Endothelial cell of umbilical vein (primary cell): ENCODE measurements around the gene KRTAP10-12. TPM values are rescaled to one million over a fixed set of nuclear protein-coding genes. Genes with fewer than 3 reads are reported as not detected.

Experiments used
- BruUV-seq: library from RNA; stranded (reverse); fragments of 400-500 nt; replicated peaks from 2 replicates; lab custom pipeline; 2021; lab: Mats Ljungman, UMichigan
- CTCF ChIA-PET: fragments of 300-600, 350-600 bp; sonication (Branson Sonifier 250); formaldehyde crosslinking; loops from one replicate; lab custom pipeline; 2021; ENCODE audit warnings: antibody characterized with exemption, inconsistent platforms; lab: Charles Lee
- POLR2A ChIA-PET: fragments of 300-600, 350-600 bp; sonication (Branson Sonifier 250); formaldehyde crosslinking; loops from one replicate; lab custom pipeline; 2021; ENCODE audit warnings: antibody characterized with exemption, inconsistent platforms; lab: Charles Lee
- DNase-seq: peaks from one replicate; pipeline ENCODE4 v3.0.0-alpha.2; 2011; ENCODE audit warnings: low read depth, low spot score
- FAIRE-seq: peaks from 2 replicates; lab custom pipeline; 2011; peaks lifted over from hg19 to GRCh38; lab: Jason Lieb, UNC
- H2AFZ ChIP-seq: 2 replicates; pipeline ENCODE4 v1.6.0; 2012; ENCODE audit warnings: low read depth, low read length, control low read depth, inconsistent platforms
- H3K27ac ChIP-seq: 2 replicates; pipeline ENCODE4 v1.5.1; 2011; ENCODE audit warnings: low read depth, mild to moderate bottlenecking, control low read depth, low read length, moderate library complexity; ENCODE audit not compliant: insufficient read depth
- H3K27me3 ChIP-seq, 2 experiments: 2 replicates each; pipeline versions ENCODE4 v1.6.0 to v1.6.1; 2011; ENCODE audit warnings: low read length in 2 of 2, mixed read lengths in 1 of 2; ENCODE audit not compliant: control insufficient read depth in 2 of 2, insufficient read depth in 2 of 2
- H3K36me3 ChIP-seq, 2 experiments: 2 replicates in 1 of 2; 3 replicates in 1 of 2; pipeline ENCODE4 v1.5.1; 2011; ENCODE audit warnings: low read length in 2 of 2, mild to moderate bottlenecking in 1 of 2, moderate library complexity in 1 of 2; ENCODE audit not compliant: control insufficient read depth in 2 of 2, insufficient read depth in 2 of 2; ENCODE audit errors: extremely low read depth in 1 of 2
- H3K4me1 ChIP-seq: 3 replicates; pipeline ENCODE4 v1.5.1; 2011; ENCODE audit warnings: mild to moderate bottlenecking, low read length; ENCODE audit not compliant: control insufficient read depth, insufficient read depth; ENCODE audit errors: extremely low read depth
- H3K4me2 ChIP-seq: 2 replicates; pipeline ENCODE4 v1.6.1; 2011; ENCODE audit warnings: low read length, control low read depth, mixed read lengths; ENCODE audit not compliant: insufficient read depth
- H3K4me3 ChIP-seq, 3 experiments: fragments of 200-600 bp in 1 of 3; sonication (generic), shearing (Covaris generic) in 1 of 3; replicated peaks in 1 of 3; 2 replicates each; pipeline ENCODE4 v1.5.1; 2011 to 2016; ENCODE audit warnings: control low read depth in 3 of 3, low read length in 3 of 3, mild to moderate bottlenecking in 2 of 3, inconsistent platforms in 1 of 3, low read depth in 1 of 3, moderate library complexity in 1 of 3; ENCODE audit not compliant: insufficient read depth in 1 of 3
- H3K79me2 ChIP-seq: 2 replicates; pipeline ENCODE4 v1.6.0; 2012; ENCODE audit warnings: low read length, inconsistent platforms; ENCODE audit not compliant: control insufficient read depth, insufficient read depth
- H3K9ac ChIP-seq: replicated peaks from 2 replicates; pipeline ENCODE3; 2011; ENCODE audit warnings: low read length, control low read depth; ENCODE audit not compliant: insufficient read depth; ENCODE audit errors: extremely low read depth
- H3K9me1 ChIP-seq: replicated peaks from 3 replicates; pipeline ENCODE4 v1.6.0; 2011; ENCODE audit warnings: mild to moderate bottlenecking, low read length; ENCODE audit not compliant: control insufficient read depth, insufficient read depth; ENCODE audit errors: extremely low read depth
- H3K9me3 ChIP-seq: replicated peaks from 2 replicates; pipeline ENCODE4 v1.5.1; 2012; ENCODE audit warnings: low read length, inconsistent platforms; ENCODE audit not compliant: control insufficient read depth, insufficient read depth
- H4K20me1 ChIP-seq: replicated peaks from 2 replicates; pipeline ENCODE3; 2011; ENCODE audit warnings: mild to moderate bottlenecking, low read length; ENCODE audit not compliant: control insufficient read depth, insufficient read depth; ENCODE audit errors: extremely low read depth
- EZH2 ChIP-seq: IDR thresholded peaks from 2 replicates; pipeline ENCODE4 v1.6.1; 2012; ENCODE audit warnings: borderline replicate concordance, low read depth, mild to moderate bottlenecking, moderate library complexity, low read length, inconsistent platforms; ENCODE audit not compliant: severe bottlenecking
- FOS ChIP-seq: IDR thresholded peaks from 2 replicates; pipeline ENCODE4 v1.6.1; 2011; ENCODE audit warnings: mild to moderate bottlenecking, low read length, moderate library complexity, borderline replicate concordance; ENCODE audit not compliant: insufficient read depth
- GATA2 ChIP-seq: IDR thresholded peaks from 2 replicates; pipeline ENCODE4 v1.7.0; 2011; ENCODE audit warnings: low read depth, mild to moderate bottlenecking, moderate library complexity, mixed read lengths, low read length; ENCODE audit not compliant: insufficient read length, insufficient read depth
- JUN ChIP-seq: IDR thresholded peaks from 2 replicates; pipeline ENCODE4 v1.6.1; 2011; ENCODE audit warnings: borderline replicate concordance, low read depth; ENCODE audit not compliant: insufficient read length, insufficient read depth
- MYC ChIP-seq: IDR thresholded peaks from one replicate; pipeline ENCODE4 v1.6.1; 2011; ENCODE audit warnings: mild to moderate bottlenecking, low read depth, low read length
- POLR2A ChIP-seq: IDR thresholded peaks from 2 replicates; pipeline ENCODE4 v1.6.1; 2012; ENCODE audit warnings: low read depth, mild to moderate bottlenecking, control low read depth, low read length
- POLR2AphosphoS5 ChIP-seq: IDR thresholded peaks from 2 replicates; pipeline ENCODE4 v1.6.1; 2012; ENCODE audit warnings: low read depth, mild to moderate bottlenecking, control low read depth, low read length, moderate library complexity; ENCODE audit not compliant: insufficient read depth
- dilution Hi-C: fragments of 300-500 bp; cut with MboI; formaldehyde crosslinking; loops from one replicate; pipeline ENCODE4 v1.15.0; 2019; ENCODE audit warnings: low sequenced_read_pairs; ENCODE audit not compliant: extremely low pct_ligation_motif_present
- intact Hi-C: fragments of 100-400 bp; cut with micrococcal nuclease; formaldehyde crosslinking; loops from one replicate; pipeline ENCODE4 v1.10.0; 2022
- polyA plus RNA-seq, 4 experiments: library from polyadenylated mRNA; depleted of rRNA in 3 of 4; stranded (reverse) in 3 of 4; unstranded in 1 of 4; fragments of >200 nt; gene quantifications; 2 replicates each; pipeline versions ENCODE4 v1.2.1 to v1.2.3, GENCODE V29; 2011 to 2012; ENCODE audit warnings: missing spikeins in 1 of 4
- total RNA-seq: library from RNA; stranded (reverse); gene quantifications from 2 replicates; pipeline ENCODE4 v1.2.3, GENCODE V29; 2021
- TF ChIP-seq, protein P1 (sequence below), 2 donors: IDR thresholded peaks; 1 replicate in 1 of 2; 2 replicates in 1 of 2; pipeline ENCODE4 v1.5.1; 2011; ENCODE audit warnings: low read length in 2 of 2, mild to moderate bottlenecking in 2 of 2, moderate library complexity in 2 of 2, control low read depth in 1 of 2, inconsistent platforms in 1 of 2, low read depth in 1 of 2; ENCODE audit not compliant: insufficient read depth in 1 of 2; ENCODE audit errors: extremely low read depth in 1 of 2
- TF ChIP-seq, protein P2 (sequence below): IDR thresholded peaks from 2 replicates; pipeline ENCODE4 v1.6.1; 2011; ENCODE audit not compliant: insufficient read depth, insufficient read length

The KRTAP10-12 gene
- total and polyA plus RNA-seq, 2 donors (not counting 3 experiments of a cell fraction or from before 2014, with no cell fraction given) = not detected

DNA sequence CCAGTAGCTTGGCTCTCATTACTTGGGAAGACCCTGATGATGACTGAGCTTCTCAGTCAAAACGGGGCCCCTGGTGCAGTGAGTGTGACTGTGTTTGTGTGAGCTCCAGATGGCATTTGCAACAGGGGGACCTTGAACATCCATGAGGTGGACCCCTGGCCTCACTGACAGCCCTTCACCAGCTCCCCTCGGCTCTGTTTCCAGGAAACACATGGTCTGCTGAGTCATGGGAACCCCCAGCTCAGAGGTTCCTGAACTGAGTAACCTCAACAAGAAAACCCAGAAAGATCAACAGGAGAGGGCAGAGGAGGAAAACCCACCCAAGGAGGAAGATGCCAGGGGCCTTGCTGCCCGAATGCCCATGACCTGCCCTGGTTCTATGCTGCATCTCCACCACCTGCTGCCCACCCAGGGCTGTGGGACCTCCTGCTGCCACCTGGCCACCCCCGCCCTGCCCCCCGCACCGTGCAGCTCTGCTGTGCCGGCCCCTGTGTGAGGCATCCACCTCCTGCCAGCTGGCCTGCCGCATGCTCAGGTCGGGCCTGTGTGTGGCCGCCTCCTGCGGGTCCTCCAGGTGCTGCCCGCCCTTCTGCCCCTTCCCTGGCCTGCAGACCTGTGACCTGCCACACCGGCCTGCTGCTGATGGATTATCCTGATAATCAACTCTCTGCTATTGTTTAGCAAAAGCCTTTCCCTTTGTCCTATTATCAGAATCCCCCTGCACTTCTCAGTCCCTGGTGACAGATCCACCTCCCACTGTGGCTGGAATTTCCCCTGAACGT is 10.8 kb upstream of the KRTAP10-12 start:
- H2AFZ ChIP-seq = no peak overlapping the region
- no peaks in the 10 kb centered on the region for H4K20me1 ChIP-seq
- DNase-seq (no peak), FAIRE-seq (no peak)
- intact Hi-C loops = no loop called here
- H3K4me2 ChIP-seq = no peak overlapping the region
- H3K9me3 ChIP-seq = no peaks in the 10 kb centered on the region
- no peaks in the 10 kb centered on the region for H3K79me2 ChIP-seq
- no peak overlapping the region for H3K9ac ChIP-seq
- ChIA-PET CTCF (no interaction called here), POLR2A (interaction anchor here (0.8 kb wide), 1 partner anchor 31 kb away, joined by 3 read pairs; the partner anchor contains the start of gene KRTAP12-4)
- no peaks in the 10 kb centered on the region for H3K4me1 ChIP-seq
- H3K36me3 ChIP-seq = no peaks in the 10 kb centered on the region
- BruUV-seq = no TSS peak
- dilution Hi-C loops = no loop called here
- H3K27ac ChIP-seq = no peak overlapping the region
- no peaks in the 10 kb centered on the region for H3K9me1 ChIP-seq
- H3K27me3 ChIP-seq = peaks cover 5 to 15% of the 10 kb centered on the region in 2 experiments
- H3K4me3 ChIP-seq = no peak overlapping the region
- no peak for TF ChIP-seq FOS
- TF ChIP-seq GATA2 = no peak
- TF ChIP-seq POLR2AphosphoS5 = no peak
- TF ChIP-seq EZH2 = no peak
- no peak for TF ChIP-seq POLR2A
- TF ChIP-seq, protein P1, sequence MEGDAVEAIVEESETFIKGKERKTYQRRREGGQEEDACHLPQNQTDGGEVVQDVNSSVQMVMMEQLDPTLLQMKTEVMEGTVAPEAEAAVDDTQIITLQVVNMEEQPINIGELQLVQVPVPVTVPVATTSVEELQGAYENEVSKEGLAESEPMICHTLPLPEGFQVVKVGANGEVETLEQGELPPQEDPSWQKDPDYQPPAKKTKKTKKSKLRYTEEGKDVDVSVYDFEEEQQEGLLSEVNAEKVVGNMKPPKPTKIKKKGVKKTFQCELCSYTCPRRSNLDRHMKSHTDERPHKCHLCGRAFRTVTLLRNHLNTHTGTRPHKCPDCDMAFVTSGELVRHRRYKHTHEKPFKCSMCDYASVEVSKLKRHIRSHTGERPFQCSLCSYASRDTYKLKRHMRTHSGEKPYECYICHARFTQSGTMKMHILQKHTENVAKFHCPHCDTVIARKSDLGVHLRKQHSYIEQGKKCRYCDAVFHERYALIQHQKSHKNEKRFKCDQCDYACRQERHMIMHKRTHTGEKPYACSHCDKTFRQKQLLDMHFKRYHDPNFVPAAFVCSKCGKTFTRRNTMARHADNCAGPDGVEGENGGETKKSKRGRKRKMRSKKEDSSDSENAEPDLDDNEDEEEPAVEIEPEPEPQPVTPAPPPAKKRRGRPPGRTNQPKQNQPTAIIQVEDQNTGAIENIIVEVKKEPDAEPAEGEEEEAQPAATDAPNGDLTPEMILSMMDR (IDR thresholded peaks at IDR 0.05; ENCODE audit: extremely low read depth in 1 of 2, insufficient read depth in 1 of 2, low read depth in 1 of 2, low read length in 2 of 2) = no peak
- no peak for TF ChIP-seq MYC
- no peak for TF ChIP-seq JUN
- TF ChIP-seq, protein P2, sequence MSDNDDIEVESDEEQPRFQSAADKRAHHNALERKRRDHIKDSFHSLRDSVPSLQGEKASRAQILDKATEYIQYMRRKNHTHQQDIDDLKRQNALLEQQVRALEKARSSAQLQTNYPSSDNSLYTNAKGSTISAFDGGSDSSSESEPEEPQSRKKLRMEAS = no peak
